Stomach (tissue), 4 donors: ENCODE results near the gene TRIM38.

Source experiments
- EP300 ChIP-seq: sonication (generic); formaldehyde crosslinking; IDR thresholded peaks from one replicate; pipeline ENCODE4 v1.6.1; 2017; ENCODE audit warnings: antibody characterized with exemption
- POLR2A ChIP-seq, 4 donors: fragments of 450-650 bp; IDR thresholded peaks; one replicate each; pipeline ENCODE4 v1.6.1; 2016; ENCODE audit warnings: antibody characterized with exemption in 4 of 4, control low read depth in 2 of 4, mild to moderate bottlenecking in 1 of 4, moderate library complexity in 1 of 4
- POLR2AphosphoS5 ChIP-seq, 3 donors: sonication (generic); formaldehyde crosslinking; IDR thresholded peaks; one replicate each; pipeline ENCODE4 v1.6.1; 2016; ENCODE audit warnings: antibody characterized with exemption in 3 of 3
- TF ChIP-seq, protein P1 (sequence below), 7 experiments: fragments of 450-650 bp in 4 of 7; fragments of 200-600 bp in 3 of 7; sonication (generic) in 3 of 7; IDR thresholded peaks; one replicate each; pipeline ENCODE4 v1.5.1; 2016 to 2019; ENCODE audit warnings: antibody characterized with exemption in 7 of 7, control low read depth in 2 of 7, mild to moderate bottlenecking in 1 of 7

GRCh38 chr6:26026833-26027490 lies 64.4 kb downstream of the TRIM38 start:
- TF ChIP-seq, protein P1, sequence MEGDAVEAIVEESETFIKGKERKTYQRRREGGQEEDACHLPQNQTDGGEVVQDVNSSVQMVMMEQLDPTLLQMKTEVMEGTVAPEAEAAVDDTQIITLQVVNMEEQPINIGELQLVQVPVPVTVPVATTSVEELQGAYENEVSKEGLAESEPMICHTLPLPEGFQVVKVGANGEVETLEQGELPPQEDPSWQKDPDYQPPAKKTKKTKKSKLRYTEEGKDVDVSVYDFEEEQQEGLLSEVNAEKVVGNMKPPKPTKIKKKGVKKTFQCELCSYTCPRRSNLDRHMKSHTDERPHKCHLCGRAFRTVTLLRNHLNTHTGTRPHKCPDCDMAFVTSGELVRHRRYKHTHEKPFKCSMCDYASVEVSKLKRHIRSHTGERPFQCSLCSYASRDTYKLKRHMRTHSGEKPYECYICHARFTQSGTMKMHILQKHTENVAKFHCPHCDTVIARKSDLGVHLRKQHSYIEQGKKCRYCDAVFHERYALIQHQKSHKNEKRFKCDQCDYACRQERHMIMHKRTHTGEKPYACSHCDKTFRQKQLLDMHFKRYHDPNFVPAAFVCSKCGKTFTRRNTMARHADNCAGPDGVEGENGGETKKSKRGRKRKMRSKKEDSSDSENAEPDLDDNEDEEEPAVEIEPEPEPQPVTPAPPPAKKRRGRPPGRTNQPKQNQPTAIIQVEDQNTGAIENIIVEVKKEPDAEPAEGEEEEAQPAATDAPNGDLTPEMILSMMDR (IDR thresholded peaks at IDR 0.05), result no peak
- peak in 2 of 4 donors; percentile 96 to 99 for TF ChIP-seq POLR2A (IDR thresholded peaks at IDR 0.05)
- peak; percentile 100 for TF ChIP-seq POLR2AphosphoS5 (IDR thresholded peaks at IDR 0.05)
- TF ChIP-seq EP300, result no peak
